ENCODE measurements around the gene TMEM100. TPM values are rescaled to one million over a fixed set of nuclear protein-coding genes. Genes with fewer than 3 reads are reported as not detected.

The TMEM100 gene
- total and polyA plus RNA-seq, 10 of the 15 experiments (the other 5 are each of a cell fraction or from before 2014, with no cell fraction given): not detected

- H2AFZ ChIP-seq (ENCODE audit: control insufficient read depth, low read depth, low read length): peak within 1 kb of the TSS; percentile 95
- H3K36me3 ChIP-seq (ENCODE audit: control insufficient read depth in 2 of 2, insufficient read depth in 2 of 2, low read length in 1 of 2): no peaks in the 10 kb centered on the region
- POLR2A ChIA-PET: no interaction called here
- peak within 1 kb of the TSS; percentile 22; the same call in 1 of the 2 replicates for H3K27ac ChIP-seq (ENCODE audit: control insufficient read depth, insufficient read depth)
- SMC1A ChIA-PET (ENCODE audit: uncharacterized antibody, unreplicated experiment): interaction anchor here (1.1 to 1.6 kb wide), 4 partner anchors 12 to 334 kb away, joined by 3 to 4 read pairs (median 3); no protein-coding TSS in a partner anchor
- H3K4me3 ChIP-seq: peak within 1 kb of the TSS; percentile 77
- CTCF ChIA-PET: interaction anchor here (0.9 to 3.0 kb wide), 6 partner anchors 9 to 28 kb away, joined by 3 to 23 read pairs (median 4); no protein-coding TSS in a partner anchor
- in situ Hi-C loops (cut with MboI): loop anchor here (5.0 kb wide), 1 partner anchor 34 kb away; no protein-coding TSS in a partner anchor
- ATAC-seq (peak; percentile 100), FAIRE-seq (peak; percentile 18), DNase-seq (ENCODE audit: low read depth, low spot score) (peak; percentile 36)
- BruUV-seq (replicated peaks): no TSS peak
- no peaks in the 10 kb centered on the region; the same call in 2 of the 3 replicates for H3K9me3 ChIP-seq (replicated peaks; ENCODE audit: control insufficient read depth, insufficient read depth, low read length)
- intact Hi-C loops (cut with micrococcal nuclease; ENCODE audit: unreplicated experiment): no loop called here
- H3K9ac ChIP-seq (ENCODE audit: control insufficient read depth, insufficient read depth, low read length): peak within 1 kb of the TSS; percentile 49
- WGBS (ENCODE audit: insufficient coverage, insufficient replicate concordance, low lambda C conversion rate, missing lambda C conversion rate): 2% methylated on average over 45 of the region's 53 CpGs
- peak within 1 kb of the TSS; percentile 85 for H3K4me2 ChIP-seq (ENCODE audit: control insufficient read depth, insufficient read depth)
- H3K79me2 ChIP-seq (ENCODE audit: control insufficient read depth, insufficient read depth, low read length): no peaks in the 10 kb centered on the region
- no peaks in the 10 kb centered on the region for H3K27me3 ChIP-seq (replicated peaks in 1 of 2; ENCODE audit: control insufficient read depth in 2 of 2, insufficient read depth in 2 of 2, low read length in 1 of 2)
- peaks cover 4% of the 10 kb centered on the region; the same call in 1 of the 2 replicates for H3K4me1 ChIP-seq (ENCODE audit: control insufficient read depth, insufficient read depth, low read length)
- H4K20me1 ChIP-seq (ENCODE audit: control insufficient read depth, insufficient read depth): no peaks in the 10 kb centered on the region
- RAD21 ChIA-PET (ENCODE audit: unreplicated experiment): interaction anchor here (1.3 kb wide), 1 partner anchor 333 kb away, joined by 4 read pairs; no protein-coding TSS in a partner anchor
- TF ChIP-seq GATAD2B (conservative IDR thresholded peaks at IDR 0.05; ENCODE audit: low read depth) (peak; percentile 75), JUND (IDR thresholded peaks at IDR 0.05; ENCODE audit: low read depth, low read length) (0 out of 2 replicates have a peak, but pooled peaks have one; percentile 13), NFYB (IDR thresholded peaks at IDR 0.05; ENCODE audit: insufficient read depth, low read depth, low read length) (0 out of 2 replicates have a peak, but pooled peaks have one; percentile 12), CREM (IDR thresholded peaks at IDR 0.05; ENCODE audit: low read depth) (peak; percentile 22; the same call in 1 of the 2 replicates), ZBTB40 (IDR thresholded peaks at IDR 0.05; ENCODE audit: borderline replicate concordance) (peak; percentile 71), RELB (IDR thresholded peaks at IDR 0.05; ENCODE audit: low read depth) (peak; percentile 18; the same call in 1 of the 2 replicates), DPF2 (IDR thresholded peaks at IDR 0.05) (peak; percentile 56; the same call in 1 of the 2 replicates), NR2F1 (conservative IDR thresholded peaks at IDR 0.05) (peak; percentile 89), TCF12 (IDR thresholded peaks at IDR 0.05; ENCODE audit: low read depth, low read length) (no peak), PAX8 (IDR thresholded peaks at IDR 0.05) (no peak)
- TF ChIP-seq, protein P1, sequence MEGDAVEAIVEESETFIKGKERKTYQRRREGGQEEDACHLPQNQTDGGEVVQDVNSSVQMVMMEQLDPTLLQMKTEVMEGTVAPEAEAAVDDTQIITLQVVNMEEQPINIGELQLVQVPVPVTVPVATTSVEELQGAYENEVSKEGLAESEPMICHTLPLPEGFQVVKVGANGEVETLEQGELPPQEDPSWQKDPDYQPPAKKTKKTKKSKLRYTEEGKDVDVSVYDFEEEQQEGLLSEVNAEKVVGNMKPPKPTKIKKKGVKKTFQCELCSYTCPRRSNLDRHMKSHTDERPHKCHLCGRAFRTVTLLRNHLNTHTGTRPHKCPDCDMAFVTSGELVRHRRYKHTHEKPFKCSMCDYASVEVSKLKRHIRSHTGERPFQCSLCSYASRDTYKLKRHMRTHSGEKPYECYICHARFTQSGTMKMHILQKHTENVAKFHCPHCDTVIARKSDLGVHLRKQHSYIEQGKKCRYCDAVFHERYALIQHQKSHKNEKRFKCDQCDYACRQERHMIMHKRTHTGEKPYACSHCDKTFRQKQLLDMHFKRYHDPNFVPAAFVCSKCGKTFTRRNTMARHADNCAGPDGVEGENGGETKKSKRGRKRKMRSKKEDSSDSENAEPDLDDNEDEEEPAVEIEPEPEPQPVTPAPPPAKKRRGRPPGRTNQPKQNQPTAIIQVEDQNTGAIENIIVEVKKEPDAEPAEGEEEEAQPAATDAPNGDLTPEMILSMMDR (IDR thresholded peaks at IDR 0.05 in 2 of 3, conservative IDR thresholded peaks at IDR 0.05 in 1 of 3; ENCODE audit: control insufficient read depth in 2 of 3, extremely low read depth in 1 of 3, insufficient read depth in 1 of 3, low read depth in 3 of 3, low read length in 3 of 3): peak; percentile 17 to 55 (median 41); a peak in 5 of 6 replicates
- TF ChIP-seq, protein P2, sequence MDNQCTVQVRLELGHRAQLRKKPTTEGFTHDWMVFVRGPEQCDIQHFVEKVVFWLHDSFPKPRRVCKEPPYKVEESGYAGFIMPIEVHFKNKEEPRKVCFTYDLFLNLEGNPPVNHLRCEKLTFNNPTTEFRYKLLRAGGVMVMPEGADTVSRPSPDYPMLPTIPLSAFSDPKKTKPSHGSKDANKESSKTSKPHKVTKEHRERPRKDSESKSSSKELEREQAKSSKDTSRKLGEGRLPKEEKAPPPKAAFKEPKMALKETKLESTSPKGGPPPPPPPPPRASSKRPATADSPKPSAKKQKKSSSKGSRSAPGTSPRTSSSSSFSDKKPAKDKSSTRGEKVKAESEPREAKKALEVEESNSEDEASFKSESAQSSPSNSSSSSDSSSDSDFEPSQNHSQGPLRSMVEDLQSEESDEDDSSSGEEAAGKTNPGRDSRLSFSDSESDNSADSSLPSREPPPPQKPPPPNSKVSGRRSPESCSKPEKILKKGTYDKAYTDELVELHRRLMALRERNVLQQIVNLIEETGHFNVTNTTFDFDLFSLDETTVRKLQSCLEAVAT (IDR thresholded peaks at IDR 0.05): no peak
Measured at GRCh38 chr17:55750750-55751657, 28.3 kb upstream of the TMEM100 start, which contains the start of gene PCTP. Gene PCTP (plus strand): TSS chr17:55751051. CDS start chr17:55751104, 53 bp downstream.

Measured in GM12878 (cell line).